Mesenchymal stem cell (in vitro differentiated cells and primary cell): ENCODE measurements around the gene RBM6.

ENCODE experiments used
- DNase-seq: peaks from one replicate; pipeline ENCODE4 v3.0.0-alpha.2; 2013
- H2AFZ ChIP-seq: one replicate; pipeline ENCODE4 v1.6.1; 2013; ENCODE audit warnings: low read depth, mild to moderate bottlenecking, control low read depth, inconsistent platforms, low read length, moderate library complexity
- H2AK5ac ChIP-seq: 2 replicates; pipeline ENCODE4 v1.6.1; 2013; ENCODE audit warnings: low read length, moderate library complexity, mild to moderate bottlenecking, inconsistent platforms; ENCODE audit not compliant: severe bottlenecking
- H2BK120ac ChIP-seq: one replicate; pipeline ENCODE4 v1.6.1; 2013; ENCODE audit warnings: low read depth, mild to moderate bottlenecking, inconsistent platforms, low read length, moderate library complexity
- H2BK12ac ChIP-seq, 2 experiments: one replicate each; pipeline ENCODE4 v1.6.1; 2013; ENCODE audit warnings: inconsistent platforms in 2 of 2, low read length in 2 of 2, mild to moderate bottlenecking in 2 of 2, moderate library complexity in 2 of 2, control low read depth in 1 of 2
- H2BK15ac ChIP-seq: one replicate; pipeline ENCODE4 v1.6.1; 2013; ENCODE audit warnings: mild to moderate bottlenecking, low read depth, inconsistent platforms; ENCODE audit not compliant: poor library complexity, severe bottlenecking
- H2BK5ac ChIP-seq: 2 replicates; pipeline ENCODE4 v1.6.1; 2013; ENCODE audit warnings: low read depth, mild to moderate bottlenecking, low read length, control low read depth, inconsistent platforms; ENCODE audit not compliant: poor library complexity, severe bottlenecking
- H3K14ac ChIP-seq, 2 experiments: one replicate each; pipeline ENCODE4 v1.6.1; 2013; ENCODE audit warnings: inconsistent platforms in 2 of 2, low read length in 2 of 2, control low read depth in 1 of 2, mild to moderate bottlenecking in 1 of 2, moderate library complexity in 1 of 2
- H3K18ac ChIP-seq, 2 experiments: one replicate each; pipeline ENCODE4 v1.6.1; 2013; ENCODE audit warnings: inconsistent platforms in 2 of 2, low read length in 2 of 2, control low read depth in 1 of 2, low read depth in 1 of 2, mild to moderate bottlenecking in 1 of 2
- H3K23ac ChIP-seq, 2 experiments: one replicate each; pipeline ENCODE4 v1.6.1; 2013; ENCODE audit warnings: inconsistent platforms in 2 of 2, low read length in 2 of 2, mild to moderate bottlenecking in 2 of 2, moderate library complexity in 2 of 2, control low read depth in 1 of 2
- H3K27ac ChIP-seq: 2 replicates; pipeline ENCODE4 v1.5.1; 2013; ENCODE audit warnings: mild to moderate bottlenecking, moderate library complexity, low read length, control low read depth, inconsistent platforms; ENCODE audit not compliant: poor library complexity, severe bottlenecking
- H3K27me3 ChIP-seq, 2 experiments: 2 replicates each; pipeline versions ENCODE4 v1.6.1 to v1.7.0; 2013; ENCODE audit warnings: low read length in 2 of 2, mild to moderate bottlenecking in 2 of 2, moderate library complexity in 2 of 2, control low read depth in 1 of 2, inconsistent platforms in 1 of 2; ENCODE audit not compliant: control insufficient read depth in 1 of 2, insufficient read depth in 1 of 2
- H3K36me3 ChIP-seq, 2 experiments: 2 replicates each; pipeline versions ENCODE4 v1.6.1 to v1.7.0; 2013; ENCODE audit warnings: low read length in 2 of 2, control low read depth in 1 of 2, inconsistent platforms in 1 of 2, low read depth in 1 of 2, mild to moderate bottlenecking in 1 of 2; ENCODE audit not compliant: insufficient read depth in 2 of 2, control insufficient read depth in 1 of 2
- H3K4ac ChIP-seq, 2 experiments: one replicate each; pipeline ENCODE4 v1.6.1; 2013; ENCODE audit warnings: inconsistent platforms in 2 of 2, low read length in 2 of 2, mild to moderate bottlenecking in 2 of 2, moderate library complexity in 2 of 2, control low read depth in 1 of 2, low read depth in 1 of 2
- H3K4me1 ChIP-seq: 2 replicates; pipeline ENCODE4 v1.6.1; 2013; ENCODE audit warnings: low read depth, low read length, control low read depth; ENCODE audit not compliant: control insufficient read depth, insufficient read depth
- H3K4me2 ChIP-seq: 2 replicates; pipeline ENCODE4 v1.6.1; 2013; ENCODE audit warnings: low read length, mild to moderate bottlenecking, inconsistent platforms; ENCODE audit not compliant: poor library complexity, severe bottlenecking
- H3K4me3 ChIP-seq, 2 experiments: 2 replicates each; pipeline versions ENCODE4 v1.5.1 to v1.7.0; 2013; ENCODE audit warnings: low read length in 2 of 2, mild to moderate bottlenecking in 2 of 2, control low read depth in 1 of 2, low read depth in 1 of 2; ENCODE audit not compliant: insufficient read depth in 1 of 2
- H3K79me1 ChIP-seq: replicated peaks from 2 replicates; pipeline ENCODE4 v1.6.1; 2013; ENCODE audit warnings: mild to moderate bottlenecking, control low read depth, low read length, inconsistent platforms; ENCODE audit not compliant: poor library complexity, severe bottlenecking
- H3K9ac ChIP-seq: 2 replicates; pipeline ENCODE4 v1.7.0; 2013; ENCODE audit warnings: mild to moderate bottlenecking, low read length, moderate library complexity
- H3K9me3 ChIP-seq: 2 replicates; pipeline ENCODE4 v1.7.0; 2013; ENCODE audit warnings: mild to moderate bottlenecking, low read length; ENCODE audit not compliant: control insufficient read depth
- H4K8ac ChIP-seq: one replicate; pipeline ENCODE4 v1.6.1; 2013; ENCODE audit warnings: inconsistent platforms, mild to moderate bottlenecking, low read length, moderate library complexity
- H4K91ac ChIP-seq: one replicate; pipeline ENCODE4 v1.6.1; 2013; ENCODE audit warnings: mild to moderate bottlenecking, low read length, inconsistent platforms
- WGBS: methylation state at CpG from one replicate; pipeline ENCODE4 v1.1.7; 2013; ENCODE audit warnings: mixed read lengths; 5-methylcytosine and 5-hydroxymethylcytosine counted together

Gene RBM6

DNA sequence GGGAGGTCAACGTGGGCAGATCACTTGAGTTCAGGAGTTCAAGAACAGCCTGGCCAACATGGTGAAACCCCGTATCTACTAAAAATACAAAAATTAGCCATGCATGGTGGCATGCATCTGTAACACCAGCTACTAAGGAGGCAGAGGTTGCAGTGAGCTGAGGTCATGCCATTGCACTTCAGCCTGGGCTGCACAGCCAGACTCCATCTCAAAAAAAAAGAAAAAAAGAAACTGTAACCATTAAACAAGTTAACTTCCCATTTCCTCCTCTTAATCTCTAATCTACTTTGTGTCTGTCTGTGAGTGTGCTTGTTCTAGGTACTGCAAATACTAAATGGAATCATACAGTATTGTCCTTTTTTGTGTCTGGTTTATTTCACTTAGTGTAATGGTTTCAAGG, 2.7 kb downstream of the RBM6 start:
- Histone ChIP-seq H3K27me3 (no peaks in the 10 kb centered on the region), H2BK15ac (no peak overlapping the region), H3K9ac (no peak overlapping the region), H2BK12ac (no peak overlapping the region), H4K8ac (no peak overlapping the region), H3K23ac (no peak overlapping the region), H3K36me3 (peaks cover 0 to 3% of the 10 kb centered on the region in 2 experiments), H3K27ac (no peak overlapping the region), H3K4ac (no peak overlapping the region), H3K79me1 (no peaks in the 10 kb centered on the region), H3K18ac (no peak overlapping the region), H3K4me2 (no peak overlapping the region), H3K14ac (no peak overlapping the region), H3K4me3 (no peak overlapping the region), H3K4me1 (peaks cover 5% of the 10 kb centered on the region), H2BK5ac (no peak overlapping the region), H2AK5ac (no peak overlapping the region), H3K9me3 (no peaks in the 10 kb centered on the region), H4K91ac (no peak overlapping the region), H2AFZ (no peak overlapping the region), H2BK120ac (no peak overlapping the region)
- DNase-seq, result no peak
- 94% methylated on average over 2 of the region's 2 CpGs for WGBS

DNA sequence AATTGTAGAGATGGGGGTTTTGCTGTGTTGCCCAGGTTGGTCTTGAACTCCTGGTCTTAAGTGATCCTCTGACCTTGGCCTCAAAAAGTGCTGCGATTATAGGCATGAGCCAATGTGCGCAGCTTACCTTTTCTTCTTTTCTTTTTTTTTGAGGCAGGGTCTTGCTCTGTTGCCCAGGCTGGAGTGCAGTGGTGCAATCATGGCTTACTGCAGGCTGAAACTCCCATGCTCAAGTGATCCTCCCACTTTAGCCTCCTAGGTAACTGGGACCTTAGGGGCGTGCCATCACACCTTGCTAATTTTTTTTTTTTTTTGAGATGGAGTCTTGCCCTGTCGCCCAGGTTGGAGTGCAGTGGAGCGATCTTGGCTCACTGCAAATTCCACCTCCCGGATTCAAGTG, 13.0 kb downstream of the RBM6 start:
- H3K23ac ChIP-seq, result no peak overlapping the region
- no peaks in the 10 kb centered on the region for H3K36me3 ChIP-seq
- H3K27me3 ChIP-seq, result no peaks in the 10 kb centered on the region
- H2BK12ac ChIP-seq, result no peak overlapping the region
- H4K91ac ChIP-seq, result no peak overlapping the region
- no peak overlapping the region for H3K4ac ChIP-seq
- peaks cover 5% of the 10 kb centered on the region for H3K4me1 ChIP-seq
- no peak overlapping the region for H4K8ac ChIP-seq
- no peak overlapping the region for H2BK120ac ChIP-seq
- H2BK15ac ChIP-seq, result no peak overlapping the region
- H3K9me3 ChIP-seq, result no peaks in the 10 kb centered on the region
- H3K79me1 ChIP-seq, result no peaks in the 10 kb centered on the region
- no peak overlapping the region for H3K4me2 ChIP-seq
- H3K18ac ChIP-seq, result no peak overlapping the region
- 100% methylated on average over 6 of the region's 6 CpGs for WGBS
- H3K9ac ChIP-seq, result no peak overlapping the region
- DNase-seq, result no peak
- H3K14ac ChIP-seq, result no peak overlapping the region
- no peak overlapping the region for H3K4me3 ChIP-seq
- no peak overlapping the region for H3K27ac ChIP-seq
- no peak overlapping the region for H2AFZ ChIP-seq
- no peak overlapping the region for H2BK5ac ChIP-seq
- no peak overlapping the region for H2AK5ac ChIP-seq

DNA sequence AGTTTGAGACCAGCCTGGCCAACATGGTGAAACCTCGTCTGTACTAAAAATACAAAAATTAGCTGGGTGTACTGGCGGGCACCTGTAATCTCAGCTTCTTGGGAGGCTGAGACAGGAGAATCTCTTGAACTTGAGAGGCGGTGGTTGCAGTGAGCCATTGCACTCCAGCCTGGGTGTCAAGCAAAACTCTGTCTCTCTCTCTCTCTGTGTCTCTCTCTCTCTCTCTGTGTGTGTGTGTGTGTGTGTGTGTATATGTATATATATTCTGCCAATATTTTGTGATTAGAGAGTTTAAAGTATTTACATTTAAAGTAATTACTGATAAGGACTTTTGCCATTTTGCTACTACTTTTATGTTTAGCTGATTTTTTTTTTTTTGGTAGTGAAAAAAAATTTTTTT, 15.7 kb downstream of the RBM6 start:
- H3K27ac ChIP-seq, result no peak overlapping the region
- H2BK12ac ChIP-seq, result no peak overlapping the region
- no peak overlapping the region for H2BK5ac ChIP-seq
- H3K36me3 ChIP-seq, result no peaks in the 10 kb centered on the region
- H3K18ac ChIP-seq, result no peak overlapping the region
- no peak overlapping the region for H3K23ac ChIP-seq
- peaks cover 3% of the 10 kb centered on the region for H3K79me1 ChIP-seq
- no peak overlapping the region for H3K14ac ChIP-seq
- no peak overlapping the region for H2AK5ac ChIP-seq
- 94% methylated on average over 2 of the region's 3 CpGs for WGBS
- no peak overlapping the region for H4K8ac ChIP-seq
- no peak overlapping the region for H3K9ac ChIP-seq
- H2BK15ac ChIP-seq, result no peak overlapping the region
- H3K4me1 ChIP-seq, result peaks cover 4% of the 10 kb centered on the region
- H3K4me2 ChIP-seq, result no peak overlapping the region
- H3K4me3 ChIP-seq, result no peak overlapping the region
- no peak overlapping the region for H4K91ac ChIP-seq
- no peaks in the 10 kb centered on the region for H3K27me3 ChIP-seq
- H2BK120ac ChIP-seq, result no peak overlapping the region
- H3K4ac ChIP-seq, result no peak overlapping the region
- no peaks in the 10 kb centered on the region for H3K9me3 ChIP-seq
- DNase-seq, result no peak
- H2AFZ ChIP-seq, result no peak overlapping the region

DNA sequence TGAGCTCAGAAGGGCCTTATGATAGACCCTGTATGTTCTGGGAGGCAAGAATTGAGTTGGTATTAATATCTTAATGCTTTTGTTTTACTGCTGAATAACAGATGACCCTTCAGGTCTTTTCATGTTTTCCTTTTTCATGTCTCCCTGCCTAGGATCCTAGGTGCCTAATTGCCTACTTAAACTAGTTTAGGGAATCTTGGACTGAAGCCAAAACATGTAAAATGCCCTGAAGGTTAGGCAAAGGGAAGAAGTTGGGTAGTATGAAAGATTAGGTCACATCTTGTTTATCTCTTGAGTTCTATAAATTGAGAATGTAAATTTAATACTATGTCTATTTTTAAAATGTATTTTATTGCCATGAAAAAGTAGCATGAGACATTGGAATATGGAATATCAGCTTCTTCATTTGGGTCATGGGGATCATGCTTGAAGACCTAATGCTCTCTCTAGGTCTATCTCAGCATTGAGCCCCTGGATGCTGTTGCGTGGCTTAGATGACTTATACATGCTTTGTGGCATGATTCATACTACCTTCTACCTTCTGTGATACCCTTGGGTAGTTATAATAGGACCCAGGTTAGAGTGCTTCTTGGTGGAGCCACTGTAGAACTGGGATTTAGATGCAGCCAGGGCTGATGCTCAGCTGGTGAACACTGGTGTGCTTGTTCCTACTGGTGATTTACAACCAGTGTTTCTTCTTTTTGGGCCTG, 26.4 kb downstream of the RBM6 start:
- Histone ChIP-seq H3K4me3 (no peak overlapping the region), H2BK5ac (no peak overlapping the region), H3K36me3 (peaks cover 9 to 31% of the 10 kb centered on the region in 2 experiments), H3K27me3 (no peaks in the 10 kb centered on the region), H3K27ac (no peak overlapping the region), H3K4ac (no peak overlapping the region), H3K79me1 (peaks cover 17% of the 10 kb centered on the region), H4K8ac (no peak overlapping the region), H3K4me1 (peaks cover 6% of the 10 kb centered on the region), H3K4me2 (no peak overlapping the region), H3K23ac (no peak overlapping the region), H2AFZ (no peak overlapping the region), H2BK12ac (no peak overlapping the region), H4K91ac (no peak overlapping the region), H2BK120ac (no peak overlapping the region), H2BK15ac (no peak overlapping the region), H3K14ac (no peak overlapping the region), H2AK5ac (no peak overlapping the region), H3K9me3 (no peaks in the 10 kb centered on the region), H3K9ac (no peak overlapping the region), H3K18ac (no peak overlapping the region)
- 100% methylated on average over 1 of the region's 1 CpG for WGBS
- DNase-seq, result no peak
